ENCODE results near the gene OLIG2. TPM values are rescaled to one million over a fixed set of nuclear protein-coding genes. Genes with fewer than 3 reads are reported as not detected.

Gene OLIG2
- total RNA-seq, 2 donors from 2014 or later, result 0.53 TPM; not detected in 1

DNA sequence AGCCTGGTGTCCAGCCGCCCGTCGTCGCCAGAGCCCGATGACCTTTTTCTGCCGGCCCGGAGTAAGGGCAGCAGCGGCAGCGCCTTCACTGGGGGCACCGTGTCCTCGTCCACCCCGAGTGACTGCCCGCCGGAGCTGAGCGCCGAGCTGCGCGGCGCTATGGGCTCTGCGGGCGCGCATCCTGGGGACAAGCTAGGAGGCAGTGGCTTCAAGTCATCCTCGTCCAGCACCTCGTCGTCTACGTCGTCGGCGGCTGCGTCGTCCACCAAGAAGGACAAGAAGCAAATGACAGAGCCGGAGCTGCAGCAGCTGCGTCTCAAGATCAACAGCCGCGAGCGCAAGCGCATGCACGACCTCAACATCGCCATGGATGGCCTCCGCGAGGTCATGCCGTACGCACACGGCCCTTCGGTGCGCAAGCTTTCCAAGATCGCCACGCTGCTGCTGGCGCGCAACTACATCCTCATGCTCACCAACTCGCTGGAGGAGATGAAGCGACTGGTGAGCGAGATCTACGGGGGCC, 1.2 kb downstream of the OLIG2 start:
- DNase-seq, result peak; percentile 74
- H3K36me3 Mint-ChIP-seq (ENCODE audit: low read depth), result no peaks in the 10 kb centered on the region
- peaks cover 95% of the 10 kb centered on the region for H3K27me3 Mint-ChIP-seq (ENCODE audit: insufficient read depth)
- H3K4me3 Mint-ChIP-seq, result peak overlapping the region; percentile 63
- no peak overlapping the region for H3K4me3 ChIP-seq (ENCODE audit: low read length)
- 2 to 4% methylated on average over 34 to 54 of the region's 54 CpGs for WGBS, 2 experiments (ENCODE audit: insufficient coverage in 1 of 2, insufficient read length in 1 of 2)
- no peaks in the 10 kb centered on the region for H3K9me3 ChIP-seq (ENCODE audit: control insufficient read depth, low read length)
- peaks cover 25% of the 10 kb centered on the region for H3K4me1 Mint-ChIP-seq
- H3K9me3 Mint-ChIP-seq, result no peaks in the 10 kb centered on the region
- H3K27me3 ChIP-seq (ENCODE audit: control insufficient read depth, insufficient read depth, low read length, poor library complexity, severe bottlenecking), result peaks cover 100% of the 10 kb centered on the region
- no peak overlapping the region for H3K27ac Mint-ChIP-seq
- H3K9ac ChIP-seq (ENCODE audit: extremely low read depth, low read length, poor library complexity, severe bottlenecking), result no peak overlapping the region
- H3K4me1 ChIP-seq (ENCODE audit: control insufficient read depth, insufficient read depth, low read length), result peaks cover 5% of the 10 kb centered on the region
- no peak overlapping the region for H3K27ac ChIP-seq (ENCODE audit: low read depth, low read length)
- TF ChIP-seq CTCF (conservative IDR thresholded peaks at IDR 0.05), result no peak
- no peaks in the 10 kb centered on the region for H3K36me3 ChIP-seq (ENCODE audit: control insufficient read depth, insufficient read depth, low read length)

DNA sequence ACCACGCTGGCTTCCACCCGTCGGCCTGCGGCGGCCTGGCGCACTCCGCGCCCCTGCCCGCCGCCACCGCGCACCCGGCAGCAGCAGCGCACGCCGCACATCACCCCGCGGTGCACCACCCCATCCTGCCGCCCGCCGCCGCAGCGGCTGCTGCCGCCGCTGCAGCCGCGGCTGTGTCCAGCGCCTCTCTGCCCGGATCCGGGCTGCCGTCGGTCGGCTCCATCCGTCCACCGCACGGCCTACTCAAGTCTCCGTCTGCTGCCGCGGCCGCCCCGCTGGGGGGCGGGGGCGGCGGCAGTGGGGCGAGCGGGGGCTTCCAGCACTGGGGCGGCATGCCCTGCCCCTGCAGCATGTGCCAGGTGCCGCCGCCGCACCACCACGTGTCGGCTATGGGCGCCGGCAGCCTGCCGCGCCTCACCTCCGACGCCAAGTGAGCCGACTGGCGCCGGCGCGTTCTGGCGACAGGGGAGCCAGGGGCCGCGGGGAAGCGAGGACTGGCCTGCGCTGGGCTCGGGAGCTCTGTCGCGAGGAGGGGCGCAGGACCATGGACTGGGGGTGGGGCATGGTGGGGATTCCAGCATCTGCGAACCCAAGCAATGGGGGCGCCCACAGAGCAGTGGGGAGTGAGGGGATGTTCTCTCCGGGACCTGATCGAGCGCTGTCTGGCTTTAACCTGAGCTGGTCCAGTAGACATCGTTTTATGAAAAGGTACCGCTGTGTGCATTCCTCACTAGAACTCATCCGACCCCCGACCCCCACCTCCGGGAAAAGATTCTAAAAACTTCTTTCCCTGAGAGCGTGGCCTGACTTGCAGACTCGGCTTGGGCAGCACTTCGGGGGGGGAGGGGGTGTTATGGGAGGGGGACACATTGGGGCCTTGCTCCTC, 1.9 kb downstream of the OLIG2 start:
- peak; percentile 75 for DNase-seq
- Histone ChIP-seq H3K27ac (ENCODE audit: low read depth, low read length) (no peak overlapping the region), H3K27me3 (ENCODE audit: control insufficient read depth, insufficient read depth, low read length, poor library complexity, severe bottlenecking) (peaks cover 100% of the 10 kb centered on the region), H3K9me3 (ENCODE audit: control insufficient read depth, low read length) (no peaks in the 10 kb centered on the region), H3K9ac (ENCODE audit: extremely low read depth, low read length, poor library complexity, severe bottlenecking) (no peak overlapping the region), H3K4me1 (ENCODE audit: control insufficient read depth, insufficient read depth, low read length) (peaks cover 4% of the 10 kb centered on the region), H3K4me3 (ENCODE audit: low read length) (no peak overlapping the region), H3K36me3 (ENCODE audit: control insufficient read depth, insufficient read depth, low read length) (no peaks in the 10 kb centered on the region)
- WGBS, 2 experiments (ENCODE audit: insufficient coverage in 1 of 2, insufficient read length in 1 of 2), result 1 to 3% methylated on average over 18 to 85 of the region's 85 CpGs
- no peaks in the 10 kb centered on the region for H3K36me3 Mint-ChIP-seq (ENCODE audit: low read depth)
- peaks cover 95% of the 10 kb centered on the region for H3K27me3 Mint-ChIP-seq (ENCODE audit: insufficient read depth)
- no peak for TF ChIP-seq CTCF (conservative IDR thresholded peaks at IDR 0.05)
- H3K9me3 Mint-ChIP-seq, result no peaks in the 10 kb centered on the region
- H3K27ac Mint-ChIP-seq, result no peak overlapping the region
- peaks cover 22% of the 10 kb centered on the region for H3K4me1 Mint-ChIP-seq
- H3K4me3 Mint-ChIP-seq, result no peak overlapping the region

GRCh38 chr21:33028287-33028670, 2.5 kb downstream of the OLIG2 start:
- no peak for TF ChIP-seq CTCF (conservative IDR thresholded peaks at IDR 0.05)
- no peaks in the 10 kb centered on the region for H3K36me3 Mint-ChIP-seq (ENCODE audit: low read depth)
- no peak overlapping the region for H3K9ac ChIP-seq (ENCODE audit: extremely low read depth, low read length, poor library complexity, severe bottlenecking)
- no peaks in the 10 kb centered on the region for H3K36me3 ChIP-seq (ENCODE audit: control insufficient read depth, insufficient read depth, low read length)
- H3K4me3 ChIP-seq (ENCODE audit: low read length), result no peak overlapping the region
- H3K27me3 ChIP-seq (ENCODE audit: control insufficient read depth, insufficient read depth, low read length, poor library complexity, severe bottlenecking), result peaks cover 100% of the 10 kb centered on the region
- WGBS, 2 experiments (ENCODE audit: insufficient coverage in 1 of 2, insufficient read length in 1 of 2), result 5 to 7% methylated on average over 4 to 13 of the region's 15 CpGs
- H3K27ac Mint-ChIP-seq, result no peak overlapping the region
- H3K4me1 ChIP-seq (ENCODE audit: control insufficient read depth, insufficient read depth, low read length), result no peaks in the 10 kb centered on the region
- H3K9me3 ChIP-seq (ENCODE audit: control insufficient read depth, low read length), result no peaks in the 10 kb centered on the region
- H3K27me3 Mint-ChIP-seq (ENCODE audit: insufficient read depth), result peaks cover 96% of the 10 kb centered on the region
- peak; percentile 55 for DNase-seq
- H3K9me3 Mint-ChIP-seq, result no peaks in the 10 kb centered on the region
- H3K27ac ChIP-seq (ENCODE audit: low read depth, low read length), result no peak overlapping the region
- peaks cover 22% of the 10 kb centered on the region for H3K4me1 Mint-ChIP-seq
- no peak overlapping the region for H3K4me3 Mint-ChIP-seq

Data from endodermal cell (in vitro differentiated cells).